ENCODE data around the gene ZNF697.

Gene ZNF697

DNA sequence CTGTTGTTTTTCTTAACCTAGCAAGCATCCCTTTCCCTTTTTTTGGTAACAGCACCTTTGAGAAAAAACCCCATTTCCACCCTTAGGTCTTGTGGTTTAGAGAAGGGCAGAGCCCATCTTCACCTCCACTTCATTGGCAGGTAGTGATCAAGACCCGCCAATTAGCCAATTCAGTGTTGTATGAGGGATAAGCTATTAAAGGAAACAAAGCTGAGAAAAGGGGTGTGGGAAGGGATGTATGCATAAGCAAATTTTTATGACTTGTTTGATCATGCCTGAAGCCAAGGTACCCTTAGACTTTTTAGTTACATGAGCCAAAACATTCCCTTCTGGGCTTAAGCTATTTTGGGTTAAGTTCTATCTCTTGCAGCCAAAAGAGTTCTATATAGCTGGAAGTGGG lies 3.6 kb upstream of the ZNF697 start:
- no peak overlapping the region for H3K4me3 ChIP-seq (ENCODE audit: low read depth in 1 of 5, low read length in 5 of 5)
- H3K27ac ChIP-seq (ENCODE audit: low read depth, low read length): no peak overlapping the region
- H3K36me3 ChIP-seq (ENCODE audit: control insufficient read depth in 5 of 5, insufficient read depth in 5 of 5, low read length in 5 of 5): no peaks in the 10 kb centered on the region
- peaks cover 0 to 36% (median 24%) of the 10 kb centered on the region in 5 donors for H3K4me1 ChIP-seq (ENCODE audit: control insufficient read depth in 5 of 5, insufficient read depth in 5 of 5, low read length in 5 of 5)
- H3K9me3 ChIP-seq (ENCODE audit: control insufficient read depth in 5 of 5, low read length in 5 of 5): no peaks in the 10 kb centered on the region
- no peaks in the 10 kb centered on the region for H3K27me3 ChIP-seq (ENCODE audit: control insufficient read depth in 5 of 5, insufficient read depth in 4 of 5, low read length in 5 of 5)
- no peak overlapping the region for H3K9ac ChIP-seq (ENCODE audit: low read length in 5 of 5)

DNA sequence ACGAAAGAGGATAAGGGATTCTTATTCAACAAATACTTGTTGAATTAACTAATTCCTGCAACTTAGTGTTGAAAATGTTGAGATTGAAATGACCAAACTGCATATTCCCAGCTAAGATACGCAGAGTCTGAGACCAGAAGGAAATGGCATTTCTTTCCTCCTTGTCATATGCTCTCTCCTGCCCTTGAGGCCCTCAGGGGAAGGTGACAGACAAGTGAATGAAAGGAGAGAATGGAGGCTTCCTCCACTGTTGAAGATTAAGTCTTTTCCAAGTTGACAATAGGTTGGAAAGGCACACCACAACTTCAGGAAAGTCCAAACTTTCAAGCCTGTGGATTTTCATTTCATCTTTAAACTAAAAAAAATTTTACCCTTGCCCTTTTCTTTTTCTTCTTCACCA lies 3.1 kb upstream of the ZNF697 start:
- H3K27ac ChIP-seq (ENCODE audit: low read depth, low read length): no peak overlapping the region
- no peak overlapping the region for H3K9ac ChIP-seq (ENCODE audit: low read length in 5 of 5)
- H3K36me3 ChIP-seq (ENCODE audit: control insufficient read depth in 5 of 5, insufficient read depth in 5 of 5, low read length in 5 of 5): no peaks in the 10 kb centered on the region

DNA sequence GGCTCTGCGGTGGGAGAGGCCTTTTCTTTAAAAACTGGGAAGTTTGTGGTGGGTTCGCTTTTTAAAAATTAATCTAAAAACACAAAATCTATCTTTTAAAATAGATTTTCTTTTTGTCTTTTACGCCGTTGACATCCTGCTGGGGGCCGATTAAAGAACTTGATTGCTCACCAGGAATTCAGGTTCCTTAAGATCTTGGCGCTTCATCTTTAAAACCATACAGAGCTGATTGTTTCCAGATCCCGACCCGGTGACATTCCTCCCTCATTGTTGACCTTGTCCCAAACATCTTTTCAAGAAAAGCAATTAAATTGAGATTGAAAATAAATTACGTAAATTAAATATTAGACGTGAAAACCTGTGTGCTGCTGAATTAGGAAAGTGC lies 546 bp upstream of the ZNF697 start:
- Histone ChIP-seq H3K4me3 (ENCODE audit: low read depth in 1 of 5, low read length in 5 of 5) (peak overlapping the region; percentile 61 to 95 (median 73)), H3K36me3 (ENCODE audit: control insufficient read depth in 5 of 5, insufficient read depth in 5 of 5, low read length in 5 of 5) (no peaks in the 10 kb centered on the region), H3K27ac (ENCODE audit: low read depth, low read length) (peak overlapping the region; percentile 89), H3K27me3 (ENCODE audit: control insufficient read depth in 5 of 5, insufficient read depth in 4 of 5, low read length in 5 of 5) (no peaks in the 10 kb centered on the region), H3K9me3 (ENCODE audit: control insufficient read depth in 5 of 5, low read length in 5 of 5) (no peaks in the 10 kb centered on the region), H3K4me1 (ENCODE audit: control insufficient read depth in 5 of 5, insufficient read depth in 5 of 5, low read length in 5 of 5) (peaks cover 0 to 37% (median 32%) of the 10 kb centered on the region in 5 donors), H3K9ac (ENCODE audit: low read length in 5 of 5) (peak overlapping the region in 4 of 5 donors; percentile 56 to 75 (median 62))

More for the DNA sequence above, 3.1 kb upstream of the ZNF697 start:
- no peak overlapping the region for H3K4me3 ChIP-seq (ENCODE audit: low read depth in 1 of 5, low read length in 5 of 5)
- no peaks in the 10 kb centered on the region for H3K27me3 ChIP-seq (ENCODE audit: control insufficient read depth in 5 of 5, insufficient read depth in 4 of 5, low read length in 5 of 5)
- H3K9me3 ChIP-seq (ENCODE audit: control insufficient read depth in 5 of 5, low read length in 5 of 5): no peaks in the 10 kb centered on the region
- peaks cover 0 to 42% (median 29%) of the 10 kb centered on the region in 5 donors for H3K4me1 ChIP-seq (ENCODE audit: control insufficient read depth in 5 of 5, insufficient read depth in 5 of 5, low read length in 5 of 5)

DNA sequence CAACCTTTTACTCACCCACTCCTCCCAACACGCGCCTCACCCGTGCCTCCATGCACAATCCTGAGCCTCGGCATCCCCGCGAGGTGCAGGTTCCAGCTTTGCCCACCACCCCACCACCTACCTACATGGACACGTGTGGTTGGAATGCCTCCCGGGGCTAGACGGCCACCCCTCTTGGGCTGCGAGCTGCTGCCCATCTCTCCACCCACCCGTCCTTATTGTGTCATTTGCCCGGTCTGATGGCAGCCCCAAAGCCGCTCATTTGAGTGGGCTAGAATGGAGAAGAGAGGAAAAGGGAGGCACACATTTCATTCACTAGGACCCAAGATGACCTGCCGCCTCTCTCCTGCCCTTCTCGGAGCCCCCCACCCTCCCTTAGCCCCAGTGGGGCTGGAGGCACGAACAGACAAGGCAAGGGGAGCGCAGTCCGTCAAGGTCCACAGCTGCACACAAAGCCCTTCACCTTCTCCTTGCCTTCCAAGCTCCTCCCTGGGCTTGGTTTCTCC lies 785 bp downstream of the ZNF697 start:
- Histone ChIP-seq H3K36me3 (ENCODE audit: control insufficient read depth in 5 of 5, insufficient read depth in 5 of 5, low read length in 5 of 5) (no peaks in the 10 kb centered on the region), H3K27ac (ENCODE audit: low read depth, low read length) (peak overlapping the region; percentile 89), H3K4me3 (ENCODE audit: low read depth in 1 of 5, low read length in 5 of 5) (peak overlapping the region; percentile 92 to 99 (median 94)), H3K9ac (ENCODE audit: low read length in 5 of 5) (peak overlapping the region; percentile 70 to 96 (median 85)), H3K9me3 (ENCODE audit: control insufficient read depth in 5 of 5, low read length in 5 of 5) (no peaks in the 10 kb centered on the region), H3K4me1 (ENCODE audit: control insufficient read depth in 5 of 5, insufficient read depth in 5 of 5, low read length in 5 of 5) (peaks cover 0 to 31% (median 28%) of the 10 kb centered on the region in 5 donors), H3K27me3 (ENCODE audit: control insufficient read depth in 5 of 5, insufficient read depth in 4 of 5, low read length in 5 of 5) (no peaks in the 10 kb centered on the region)

DNA sequence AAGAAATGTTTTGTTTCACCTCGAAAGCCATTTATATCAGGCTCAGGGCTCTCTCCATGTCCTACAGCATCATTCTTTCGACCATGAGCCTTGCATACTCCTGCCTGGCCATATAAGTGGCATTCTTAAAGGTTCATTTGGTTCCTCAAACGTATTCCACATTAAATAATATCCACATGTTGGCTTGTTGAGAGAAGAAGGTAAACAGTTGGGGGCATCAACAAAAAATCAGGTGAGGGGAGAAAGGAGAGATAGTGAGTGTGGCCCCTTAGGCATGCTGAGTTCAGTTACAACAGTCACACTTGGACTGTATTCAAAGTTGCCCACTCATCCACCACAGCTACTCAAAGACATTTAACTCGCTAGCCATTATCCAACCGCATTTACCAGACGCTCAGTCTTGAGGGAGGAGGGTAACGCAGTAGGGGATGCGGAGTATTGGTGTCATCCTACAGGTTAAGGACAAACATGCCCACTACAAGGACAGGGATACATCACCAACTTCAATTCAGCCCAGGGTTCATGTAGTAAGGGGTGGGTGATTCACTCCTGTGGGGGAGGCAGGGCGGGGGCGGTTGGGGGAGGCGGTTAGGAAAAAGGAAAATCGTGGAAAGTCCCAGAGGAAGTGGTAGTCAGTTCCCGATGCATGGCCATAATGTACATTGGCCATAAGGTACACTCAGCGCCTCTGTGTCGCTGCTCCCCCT lies 1.4 kb downstream of the ZNF697 start:
- H3K4me1 ChIP-seq (ENCODE audit: control insufficient read depth in 5 of 5, insufficient read depth in 5 of 5, low read length in 5 of 5): peaks cover 0 to 31% (median 28%) of the 10 kb centered on the region in 5 donors
- H3K36me3 ChIP-seq (ENCODE audit: control insufficient read depth in 5 of 5, insufficient read depth in 5 of 5, low read length in 5 of 5): no peaks in the 10 kb centered on the region
- H3K27me3 ChIP-seq (ENCODE audit: control insufficient read depth in 5 of 5, insufficient read depth in 4 of 5, low read length in 5 of 5): no peaks in the 10 kb centered on the region
- no peaks in the 10 kb centered on the region for H3K9me3 ChIP-seq (ENCODE audit: control insufficient read depth in 5 of 5, low read length in 5 of 5)
- peak overlapping the region; percentile 92 to 99 (median 94) for H3K4me3 ChIP-seq (ENCODE audit: low read depth in 1 of 5, low read length in 5 of 5)
- H3K9ac ChIP-seq (ENCODE audit: low read length in 5 of 5): peak overlapping the region in 2 of 5 donors; percentile 91 to 96
- peak overlapping the region; percentile 89 for H3K27ac ChIP-seq (ENCODE audit: low read depth, low read length)

DNA sequence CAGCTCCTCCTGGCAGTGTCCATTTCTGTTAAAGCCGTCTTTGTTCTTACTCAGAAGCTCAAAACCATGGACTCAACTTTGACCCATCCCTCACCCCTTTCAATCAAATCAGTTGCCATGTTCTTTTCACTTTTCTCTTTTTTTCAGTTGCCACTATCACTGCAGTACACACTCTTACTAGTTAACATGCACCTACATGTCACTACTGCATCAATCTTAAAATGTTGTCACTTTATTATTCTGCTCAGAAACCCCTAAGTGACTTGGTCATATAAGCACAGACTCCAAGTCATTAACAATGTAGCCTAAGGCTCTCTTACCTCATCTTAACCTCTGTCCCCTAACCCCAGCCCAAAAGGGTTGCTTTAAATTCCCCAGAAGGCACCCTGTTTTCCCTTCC lies 9.0 kb downstream of the ZNF697 start:
- H3K36me3 ChIP-seq (ENCODE audit: control insufficient read depth in 5 of 5, insufficient read depth in 5 of 5, low read length in 5 of 5): no peaks in the 10 kb centered on the region
- peaks cover 0 to 23% (median 16%) of the 10 kb centered on the region in 5 donors for H3K4me1 ChIP-seq (ENCODE audit: control insufficient read depth in 5 of 5, insufficient read depth in 5 of 5, low read length in 5 of 5)
- H3K9ac ChIP-seq (ENCODE audit: low read length in 5 of 5): no peak overlapping the region
- H3K27ac ChIP-seq (ENCODE audit: low read depth, low read length): no peak overlapping the region
- H3K4me3 ChIP-seq (ENCODE audit: low read depth in 1 of 5, low read length in 5 of 5): no peak overlapping the region
- H3K27me3 ChIP-seq (ENCODE audit: control insufficient read depth in 5 of 5, insufficient read depth in 4 of 5, low read length in 5 of 5): no peaks in the 10 kb centered on the region
- no peaks in the 10 kb centered on the region for H3K9me3 ChIP-seq (ENCODE audit: control insufficient read depth in 5 of 5, low read length in 5 of 5)

DNA sequence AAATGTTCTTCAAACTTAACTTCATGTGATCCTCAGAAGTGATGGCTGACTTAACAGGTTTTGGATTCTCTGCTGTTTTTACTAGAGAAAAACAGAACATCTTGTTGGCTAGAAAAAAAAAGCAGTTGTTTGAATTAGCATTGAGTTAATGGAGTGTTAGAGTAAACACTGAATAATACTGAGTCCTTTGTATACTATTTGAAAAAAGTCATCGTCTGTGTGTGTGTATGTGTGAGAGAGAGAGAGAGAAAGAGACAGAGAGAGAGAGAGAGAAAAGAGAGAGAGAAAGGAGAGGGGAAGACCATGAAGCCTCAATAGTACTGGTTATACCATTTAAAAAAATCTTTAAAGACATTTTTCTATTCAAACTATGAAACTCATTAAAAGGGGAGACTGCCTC lies 10.4 kb downstream of the ZNF697 start:
- Histone ChIP-seq H3K9me3 (ENCODE audit: control insufficient read depth in 5 of 5, low read length in 5 of 5) (no peaks in the 10 kb centered on the region), H3K4me1 (ENCODE audit: control insufficient read depth in 5 of 5, insufficient read depth in 5 of 5, low read length in 5 of 5) (peaks cover 0 to 31% (median 24%) of the 10 kb centered on the region in 5 donors)

DNA sequence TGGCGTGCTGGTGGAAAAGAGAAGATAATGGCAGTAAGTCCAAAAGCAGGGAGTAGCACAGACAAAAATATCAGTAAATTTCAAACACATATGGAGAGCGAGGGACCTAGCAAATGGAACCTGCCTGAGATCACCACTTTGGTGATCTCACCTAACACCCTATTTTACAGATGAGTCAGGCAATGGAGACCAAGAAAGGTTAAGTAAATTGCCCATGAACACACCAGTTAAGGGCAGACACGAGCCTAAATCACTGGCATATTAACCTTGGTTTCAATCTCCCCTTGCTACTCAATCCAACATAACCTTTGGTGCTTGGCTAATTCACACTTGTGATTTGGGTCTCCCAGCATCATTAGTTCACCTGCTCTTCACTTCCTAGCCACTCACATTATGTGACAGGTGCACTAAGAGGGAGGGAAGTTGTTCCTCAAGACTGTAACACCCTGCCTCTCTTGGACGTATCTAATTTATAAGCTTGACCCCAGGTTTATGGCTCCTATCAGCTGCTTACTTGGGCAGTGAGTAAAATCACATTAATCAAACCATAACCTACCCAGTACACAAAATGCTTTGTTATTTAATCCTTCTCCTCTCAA lies 11.5 kb downstream of the ZNF697 start:
- Histone ChIP-seq H3K9ac (ENCODE audit: low read length in 5 of 5) (no peak overlapping the region), H3K9me3 (ENCODE audit: control insufficient read depth in 5 of 5, low read length in 5 of 5) (no peaks in the 10 kb centered on the region), H3K36me3 (ENCODE audit: control insufficient read depth in 5 of 5, insufficient read depth in 5 of 5, low read length in 5 of 5) (no peaks in the 10 kb centered on the region), H3K4me1 (ENCODE audit: control insufficient read depth in 5 of 5, insufficient read depth in 5 of 5, low read length in 5 of 5) (peaks cover 5 to 42% (median 36%) of the 10 kb centered on the region in 5 donors), H3K27ac (ENCODE audit: low read depth, low read length) (peak overlapping the region; percentile 58), H3K4me3 (ENCODE audit: low read depth in 1 of 5, low read length in 5 of 5) (no peak overlapping the region), H3K27me3 (ENCODE audit: control insufficient read depth in 5 of 5, insufficient read depth in 4 of 5, low read length in 5 of 5) (no peaks in the 10 kb centered on the region)

More for the DNA sequence above, 10.4 kb downstream of the ZNF697 start:
- Histone ChIP-seq H3K36me3 (ENCODE audit: control insufficient read depth in 5 of 5, insufficient read depth in 5 of 5, low read length in 5 of 5) (no peaks in the 10 kb centered on the region), H3K27ac (ENCODE audit: low read depth, low read length) (no peak overlapping the region), H3K4me3 (ENCODE audit: low read depth in 1 of 5, low read length in 5 of 5) (no peak overlapping the region), H3K9ac (ENCODE audit: low read length in 5 of 5) (no peak overlapping the region), H3K27me3 (ENCODE audit: control insufficient read depth in 5 of 5, insufficient read depth in 4 of 5, low read length in 5 of 5) (no peaks in the 10 kb centered on the region)

DNA sequence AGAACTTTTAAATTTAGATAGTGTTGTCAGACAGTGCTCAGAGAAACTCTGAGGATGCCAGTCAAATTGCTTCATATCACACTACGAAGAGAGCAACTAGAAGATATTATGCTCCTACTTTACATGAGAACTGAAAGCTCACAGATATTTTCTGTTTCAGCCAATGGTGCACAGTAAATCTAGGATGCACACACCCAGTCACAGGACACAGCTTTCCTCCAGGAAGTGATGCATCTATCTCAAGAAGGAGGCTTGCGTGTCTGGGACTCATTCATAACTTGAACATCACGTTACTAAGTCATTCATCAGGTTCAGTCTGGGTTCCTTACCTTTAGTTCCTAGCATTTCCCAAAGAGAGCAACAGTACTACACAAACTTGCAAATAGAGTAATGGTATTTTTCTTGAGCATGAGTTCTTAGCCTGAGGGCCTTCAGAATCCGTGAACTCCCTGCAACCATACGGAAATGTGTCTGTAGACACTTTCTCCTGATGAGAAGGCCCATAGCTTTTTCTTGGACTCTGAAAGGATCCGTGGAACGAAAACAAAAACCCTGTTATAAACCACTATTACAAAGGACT lies 12.2 kb downstream of the ZNF697 start:
- H3K27me3 ChIP-seq (ENCODE audit: control insufficient read depth in 5 of 5, insufficient read depth in 4 of 5, low read length in 5 of 5): no peaks in the 10 kb centered on the region
- H3K4me3 ChIP-seq (ENCODE audit: low read depth in 1 of 5, low read length in 5 of 5): no peak overlapping the region
- H3K9ac ChIP-seq (ENCODE audit: low read length in 5 of 5): no peak overlapping the region
- H3K9me3 ChIP-seq (ENCODE audit: control insufficient read depth in 5 of 5, low read length in 5 of 5): no peaks in the 10 kb centered on the region
- peaks cover 5 to 47% (median 43%) of the 10 kb centered on the region in 5 donors for H3K4me1 ChIP-seq (ENCODE audit: control insufficient read depth in 5 of 5, insufficient read depth in 5 of 5, low read length in 5 of 5)
- no peaks in the 10 kb centered on the region for H3K36me3 ChIP-seq (ENCODE audit: control insufficient read depth in 5 of 5, insufficient read depth in 5 of 5, low read length in 5 of 5)
- peak overlapping the region; percentile 58 for H3K27ac ChIP-seq (ENCODE audit: low read depth, low read length)

DNA sequence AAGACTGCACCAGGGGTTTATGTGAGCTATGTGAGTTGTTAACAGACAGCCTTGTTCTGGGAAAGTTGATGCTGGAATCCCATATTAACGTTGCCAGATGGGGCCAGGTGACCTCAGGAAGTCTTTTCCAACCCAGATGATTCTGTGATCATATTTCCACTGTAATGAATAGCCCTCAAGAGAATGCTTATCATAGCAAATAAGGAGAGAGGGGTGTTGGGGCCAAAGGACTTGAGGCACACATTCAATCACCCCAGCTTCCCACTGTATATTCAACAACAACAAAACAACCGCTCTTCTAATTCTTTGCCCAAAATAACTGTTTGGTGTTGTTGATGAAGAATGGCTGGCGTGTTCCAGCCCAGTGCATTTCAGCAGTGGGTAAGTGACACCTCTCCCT lies 14.1 kb downstream of the ZNF697 start:
- peak overlapping the region; percentile 40 for H3K27ac ChIP-seq (ENCODE audit: low read depth, low read length)
- H3K9ac ChIP-seq (ENCODE audit: low read length in 5 of 5): no peak overlapping the region
- peaks cover 5 to 47% (median 42%) of the 10 kb centered on the region in 5 donors for H3K4me1 ChIP-seq (ENCODE audit: control insufficient read depth in 5 of 5, insufficient read depth in 5 of 5, low read length in 5 of 5)
- no peak overlapping the region for H3K4me3 ChIP-seq (ENCODE audit: low read depth in 1 of 5, low read length in 5 of 5)
- no peaks in the 10 kb centered on the region for H3K36me3 ChIP-seq (ENCODE audit: control insufficient read depth in 5 of 5, insufficient read depth in 5 of 5, low read length in 5 of 5)
- no peaks in the 10 kb centered on the region for H3K9me3 ChIP-seq (ENCODE audit: control insufficient read depth in 5 of 5, low read length in 5 of 5)
- no peaks in the 10 kb centered on the region for H3K27me3 ChIP-seq (ENCODE audit: control insufficient read depth in 5 of 5, insufficient read depth in 4 of 5, low read length in 5 of 5)

Measured in subcutaneous abdominal adipose tissue (tissue), 5 donors.